ENCODE measurements around the gene BAZ2B.

DNA sequence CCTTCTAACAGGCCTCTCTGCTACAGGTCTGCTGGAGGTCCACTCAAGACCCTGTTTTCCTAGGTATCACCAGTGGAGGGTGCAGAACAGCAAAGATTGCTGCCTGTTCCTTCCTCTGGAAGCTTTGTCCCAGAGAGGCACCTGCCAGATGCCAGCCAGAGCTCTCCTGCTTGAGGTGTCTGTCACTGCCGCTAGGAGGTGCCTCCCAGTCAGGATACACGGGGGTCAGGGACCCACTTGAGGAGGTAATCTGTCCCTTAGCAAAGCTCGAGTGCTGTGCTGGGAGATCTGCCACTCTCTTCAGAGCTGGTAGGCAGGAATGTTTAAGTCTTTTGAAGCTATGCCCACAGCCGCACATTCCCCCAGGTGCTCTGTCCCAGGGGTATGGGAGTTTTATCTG lies 140.6 kb downstream of the BAZ2B start:
- TF ChIP-seq MYC (IDR thresholded peaks at IDR 0.05; ENCODE audit: borderline replicate concordance, low read length) (no peak), MAZ (IDR thresholded peaks at IDR 0.05; ENCODE audit: borderline replicate concordance, low read depth, low read length) (no peak), PHF8 (IDR thresholded peaks at IDR 0.05; ENCODE audit: borderline replicate concordance, low read depth) (no peak), CBX2 (IDR thresholded peaks at IDR 0.05; ENCODE audit: borderline replicate concordance, low read depth) (no peak), CTCF (IDR thresholded peaks at IDR 0.05) (no peak), POLR2A (IDR thresholded peaks at IDR 0.05; ENCODE audit: low read length) (no peak), KDM1A (IDR thresholded peaks at IDR 0.05; ENCODE audit: low read depth) (no peak), RCOR1 (IDR thresholded peaks at IDR 0.05; ENCODE audit: low read depth, low read length) (no peak)
- TF ChIP-seq, protein P1, sequence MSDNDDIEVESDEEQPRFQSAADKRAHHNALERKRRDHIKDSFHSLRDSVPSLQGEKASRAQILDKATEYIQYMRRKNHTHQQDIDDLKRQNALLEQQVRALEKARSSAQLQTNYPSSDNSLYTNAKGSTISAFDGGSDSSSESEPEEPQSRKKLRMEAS (IDR thresholded peaks at IDR 0.05), result no peak

All from A549 (cell line).